HS-27A (cell line): ENCODE measurements around the gene IDI2.
"Not testable (repeated sequence)": the region's sequence is repeated elsewhere in the genome, so short reads cannot be mapped to it uniquely, and the experiment has no call there.

Source experiments
- DNase-seq: peaks from one replicate; pipeline ENCODE4 v3.0.0-alpha.2; 2012; ENCODE audit warnings: low read depth, missing footprints

The IDI2 gene

GRCh38 chr10:1025683-1026082 is at the start of gene IDI2:
IDI2 (minus strand) TSS chr10:1025859; CDS start chr10:1024723, 1,136 bp downstream.
- DNase-seq = no peak

DNA sequence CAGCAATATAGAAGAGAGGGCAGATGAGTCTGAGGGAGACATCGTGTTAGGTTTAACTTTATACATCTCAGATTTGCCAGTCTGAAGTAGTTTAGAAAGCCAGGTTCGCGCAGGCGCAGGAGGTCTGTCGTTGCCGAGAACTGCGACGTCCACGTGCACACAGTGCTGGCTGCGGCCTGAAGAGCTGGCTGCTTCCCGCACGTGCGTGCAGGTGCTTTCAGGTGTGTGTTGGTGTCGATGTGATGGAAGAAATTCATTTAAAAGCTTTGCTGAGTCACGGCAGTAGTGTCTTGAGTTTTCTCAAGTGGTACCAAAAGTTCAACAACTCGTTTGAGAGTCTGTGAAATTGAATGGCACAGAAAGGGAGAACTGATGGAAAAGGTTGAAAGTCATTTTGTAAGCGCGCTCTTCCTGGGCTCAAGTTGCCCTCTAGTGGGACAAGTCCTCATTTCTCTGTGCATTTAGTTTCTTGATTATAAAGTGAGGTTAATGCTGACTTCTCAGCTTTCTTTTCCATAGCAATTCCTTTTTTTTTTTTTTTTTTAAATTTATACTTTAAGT is 49.2 kb upstream of the IDI2 start:
- DNase-seq = no peak

DNA sequence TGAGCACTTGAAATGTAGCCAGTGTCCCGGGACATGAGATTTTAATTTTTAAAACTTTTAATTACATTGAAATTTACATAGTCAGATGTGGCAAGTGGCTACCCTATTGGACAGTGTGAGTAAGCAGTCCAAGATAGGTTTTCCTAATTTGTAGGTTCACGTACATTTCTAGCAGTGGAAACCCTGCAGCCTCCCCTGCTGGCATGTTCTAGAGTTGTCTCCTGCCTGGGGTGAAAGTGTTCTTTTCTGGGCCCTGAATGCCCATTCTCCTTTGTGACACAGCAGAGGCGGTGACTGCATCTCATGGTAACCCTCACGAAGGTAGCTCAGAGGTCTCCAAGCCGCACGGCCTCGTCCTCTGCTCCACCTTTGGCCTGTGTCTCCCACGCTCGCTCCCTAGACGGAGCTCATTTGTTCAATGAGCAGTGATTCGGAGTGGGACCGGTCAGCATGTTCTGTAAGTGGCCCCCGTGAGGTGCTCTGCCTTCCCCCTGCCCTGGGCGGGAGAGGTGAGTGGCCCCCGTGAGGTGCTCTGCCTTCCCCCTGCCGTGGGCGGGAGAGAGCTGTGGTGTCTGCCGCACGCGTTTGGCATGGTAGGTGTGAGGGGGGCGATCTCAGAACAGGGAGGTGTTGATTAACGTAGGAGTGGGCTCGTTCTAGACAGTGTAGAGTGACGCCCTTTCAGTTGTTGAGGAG is 48.5 kb upstream of the IDI2 start:
- no peak for DNase-seq

- DNase-seq = no peak
These were observed 45.3 kb upstream of the IDI2 start for GRCh38 chr10:1070919-1071318.

- DNase-seq = no peak
These were observed 43.0 kb upstream of the IDI2 start for GRCh38 chr10:1068380-1069361.

DNA sequence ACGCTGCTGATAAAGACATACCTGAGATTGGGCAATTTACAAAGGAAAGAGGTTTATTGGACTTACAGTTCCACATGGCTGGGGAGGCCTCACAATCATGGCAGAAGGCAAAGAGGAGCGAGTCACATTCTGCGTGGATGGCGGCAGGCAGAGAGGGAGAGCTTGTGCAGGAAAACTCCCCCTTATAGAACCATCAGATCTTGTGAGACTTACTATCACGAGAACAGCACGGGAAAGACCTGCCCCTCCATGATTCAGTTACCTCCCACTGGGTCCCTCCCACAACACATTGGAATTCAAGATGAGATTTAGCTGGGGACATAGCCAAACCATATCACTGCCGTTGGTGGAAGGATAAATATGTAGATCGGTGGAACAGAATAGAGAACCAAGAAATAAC is 41.1 kb upstream of the IDI2 start:
- DNase-seq = not testable (repeated sequence)

DNA sequence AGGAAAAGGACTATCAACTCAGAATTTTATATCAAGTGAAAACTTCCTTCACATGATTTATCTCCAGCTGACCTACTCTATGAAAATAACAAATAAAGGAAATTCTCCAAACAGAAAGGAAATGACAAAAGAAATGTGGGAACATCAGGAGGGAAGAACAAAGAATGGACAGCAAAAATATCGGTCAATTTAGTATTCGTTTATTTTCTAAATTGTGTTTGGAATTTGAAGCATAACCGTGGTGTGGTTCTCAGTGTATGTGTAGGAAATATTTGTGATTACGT is 39.2 kb upstream of the IDI2 start:
- DNase-seq = no peak

DNA sequence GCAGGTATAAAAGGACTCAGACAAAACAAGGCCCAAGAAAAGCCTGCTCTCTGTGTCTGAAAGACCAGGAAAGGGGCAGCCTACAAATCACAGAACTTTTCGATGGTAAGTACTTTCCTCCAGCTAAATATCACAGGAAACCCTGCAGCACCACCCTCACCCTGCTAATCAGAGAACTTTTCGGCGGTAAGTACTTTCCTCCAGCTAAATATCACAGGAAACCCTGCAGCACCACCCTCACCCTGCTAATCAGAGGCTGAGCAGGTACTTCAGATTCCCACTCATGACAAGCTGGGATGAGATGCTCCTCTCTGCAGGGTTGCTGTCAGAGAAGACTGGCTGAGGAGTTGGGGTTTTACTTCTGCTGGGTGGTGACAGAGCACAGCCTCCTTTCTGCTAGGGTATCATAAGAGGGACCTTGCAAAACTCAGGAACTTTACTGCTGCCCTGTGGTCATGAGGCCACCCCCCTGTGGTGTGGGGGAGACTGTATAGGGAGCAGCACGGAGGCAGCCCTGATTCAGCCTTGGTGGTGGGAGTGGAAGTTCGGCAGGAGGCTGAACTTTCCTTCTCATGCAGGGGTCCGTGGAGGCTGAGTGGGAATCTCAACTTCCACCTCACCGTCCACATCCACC is 37.7 kb upstream of the IDI2 start:
- no peak for DNase-seq

DNA sequence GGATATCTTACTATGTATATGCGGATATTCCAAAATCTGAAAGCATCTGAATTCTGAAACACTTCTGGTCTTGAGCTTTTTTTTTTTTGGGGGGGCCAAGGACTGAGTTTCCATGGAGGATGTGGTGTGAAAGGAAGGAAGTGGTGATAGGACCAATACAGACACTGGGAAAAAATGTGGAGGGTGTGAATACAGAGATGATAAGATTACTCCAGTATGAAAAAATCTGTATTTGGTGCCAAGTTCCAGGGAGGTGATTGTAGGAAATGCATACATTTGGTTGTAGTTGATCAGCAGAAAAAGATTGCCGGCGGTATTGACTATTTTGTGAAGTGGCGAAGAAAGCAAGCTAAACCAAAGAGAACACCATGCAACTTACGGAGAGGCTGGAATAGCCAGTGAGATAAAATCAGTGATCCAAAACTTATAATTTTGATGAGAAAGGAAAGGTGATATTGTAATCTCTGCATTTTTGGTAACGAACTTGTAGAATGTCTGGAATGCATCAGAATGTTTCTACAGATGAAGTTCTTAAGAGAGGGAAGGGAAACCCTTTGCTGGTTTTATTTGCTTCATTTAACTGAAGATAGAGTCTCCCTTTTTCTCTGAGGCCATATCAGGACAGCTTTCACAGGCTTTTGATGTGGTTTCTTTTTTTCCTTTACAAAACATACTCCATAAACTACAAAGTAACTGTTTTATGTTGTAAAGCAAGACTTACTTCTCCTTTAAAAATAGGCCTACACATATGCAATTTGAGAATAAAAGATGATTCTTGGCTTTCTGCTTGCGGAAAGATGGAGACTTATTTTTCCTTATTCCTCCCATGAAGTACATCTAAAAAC is 36.5 kb upstream of the IDI2 start:
- peak; percentile 62 for DNase-seq

DNA sequence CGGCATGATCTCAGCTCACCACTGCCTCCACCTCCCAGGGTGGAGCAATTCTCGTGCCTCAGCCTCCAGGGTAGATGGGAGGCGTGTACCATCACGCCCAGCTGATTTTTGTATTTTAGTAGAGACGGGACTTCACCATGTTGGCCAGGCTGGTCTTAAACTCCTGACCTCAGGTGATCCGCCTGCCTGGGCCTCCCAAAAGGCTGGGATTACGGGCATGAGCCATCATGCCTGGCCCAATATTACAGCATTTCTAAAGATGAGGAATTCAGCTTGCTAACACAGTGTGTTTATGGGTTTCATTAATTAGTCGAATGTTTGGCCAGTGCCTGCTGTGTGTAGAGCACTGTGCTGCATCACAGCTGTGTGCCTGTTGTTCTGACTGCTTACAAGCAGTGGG is 34.2 kb upstream of the IDI2 start:
- DNase-seq = no peak

DNA sequence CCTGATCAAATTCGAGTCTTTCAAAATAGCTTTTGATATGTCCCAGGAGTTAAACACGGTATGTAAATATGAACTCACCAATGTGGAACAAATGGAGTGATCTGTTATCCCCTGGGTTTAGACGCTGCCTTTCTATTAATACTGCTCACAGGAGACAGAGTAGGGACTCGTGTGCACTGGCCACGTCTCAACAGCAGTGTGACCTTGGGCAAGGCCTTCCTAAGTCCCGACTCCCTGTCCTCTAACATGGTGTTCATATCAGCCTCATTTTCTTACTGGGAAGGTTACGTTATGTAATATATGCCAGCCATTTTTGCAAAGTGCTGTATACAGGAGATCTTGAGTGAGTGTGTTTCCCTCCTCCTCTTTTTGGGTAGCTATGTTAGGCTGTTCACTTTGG is 32.4 kb upstream of the IDI2 start:
- DNase-seq = no peak

DNA sequence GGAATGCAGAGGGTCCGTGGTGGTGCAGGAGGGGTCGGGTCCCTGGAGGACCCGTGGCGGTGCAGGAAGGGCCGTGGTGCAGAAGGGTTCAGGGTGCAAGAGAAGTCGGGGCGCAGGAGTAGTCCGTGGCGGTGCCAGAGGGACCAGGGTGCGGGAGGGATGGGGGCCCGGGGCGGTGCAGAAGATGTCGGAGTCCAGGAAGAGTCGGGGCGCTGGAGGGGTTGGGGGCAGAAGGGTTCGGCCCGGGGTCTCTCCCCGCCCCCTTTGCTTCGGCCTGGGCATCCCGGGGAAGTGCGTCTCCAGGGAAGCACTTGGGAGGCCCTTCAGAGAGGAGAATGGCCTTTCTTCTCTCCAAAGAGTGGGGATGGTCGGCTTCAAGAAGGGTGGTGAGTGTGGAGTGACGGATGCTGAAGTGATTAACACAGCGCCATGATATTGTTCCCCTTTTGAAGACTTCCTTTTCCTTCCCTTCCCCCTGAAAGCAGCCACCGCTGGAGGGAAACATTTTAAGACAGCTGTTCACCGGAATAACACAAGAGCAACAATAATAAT is 31.5 kb upstream of the IDI2 start:
- no peak for DNase-seq

- peak; percentile 38 for DNase-seq
These were observed 30.9 kb upstream of the IDI2 start, which contains the start of gene WDR37 for GRCh38 chr10:1056326-1057105. WDR37 (plus strand) TSS chr10:1056385; CDS start chr10:1072156, 15,771 bp downstream.

DNA sequence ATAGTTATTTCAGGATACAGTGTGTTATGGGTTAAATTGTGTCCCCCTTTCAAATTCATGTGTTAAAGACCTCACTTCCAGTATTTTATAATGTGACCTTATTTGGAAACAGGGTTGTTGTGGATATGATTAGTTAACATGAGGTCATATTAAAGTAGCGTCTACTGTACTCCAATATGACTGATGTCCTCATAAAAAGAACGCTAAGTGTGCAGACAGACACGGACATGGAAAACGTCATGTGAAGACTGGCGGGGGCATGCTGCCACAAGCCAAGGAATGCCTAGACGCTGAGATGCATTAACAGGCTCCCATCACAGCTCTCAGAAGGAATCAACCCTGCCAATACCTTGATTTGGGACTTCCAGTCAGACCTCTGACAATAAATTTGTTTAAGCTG is 29.0 kb upstream of the IDI2 start:
- DNase-seq = no peak

GRCh38 chr10:1050554-1050953 is 24.9 kb upstream of the IDI2 start:
- DNase-seq = no peak

DNA sequence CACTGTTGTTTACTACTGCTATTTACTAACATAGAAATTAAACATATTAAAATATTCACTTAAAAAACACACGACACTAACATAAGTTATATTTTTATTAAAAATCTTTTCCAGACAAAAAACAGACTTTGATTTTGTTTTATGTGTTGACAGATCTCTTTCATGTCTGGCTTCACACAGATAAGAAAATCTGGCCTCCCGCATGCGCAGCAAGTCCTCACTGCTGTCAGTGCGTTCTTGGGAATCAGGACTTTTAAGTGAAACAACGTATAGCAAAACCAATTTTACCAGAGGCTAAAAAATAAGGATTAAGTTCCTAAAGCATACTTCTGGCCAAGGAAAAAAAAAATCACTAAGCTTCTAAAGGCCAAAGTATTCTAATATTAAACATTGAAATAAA is 24.5 kb upstream of the IDI2 start:
- DNase-seq = no peak

GRCh38 chr10:1049425-1049958 is 23.8 kb upstream of the IDI2 start:
- no peak for DNase-seq

DNA sequence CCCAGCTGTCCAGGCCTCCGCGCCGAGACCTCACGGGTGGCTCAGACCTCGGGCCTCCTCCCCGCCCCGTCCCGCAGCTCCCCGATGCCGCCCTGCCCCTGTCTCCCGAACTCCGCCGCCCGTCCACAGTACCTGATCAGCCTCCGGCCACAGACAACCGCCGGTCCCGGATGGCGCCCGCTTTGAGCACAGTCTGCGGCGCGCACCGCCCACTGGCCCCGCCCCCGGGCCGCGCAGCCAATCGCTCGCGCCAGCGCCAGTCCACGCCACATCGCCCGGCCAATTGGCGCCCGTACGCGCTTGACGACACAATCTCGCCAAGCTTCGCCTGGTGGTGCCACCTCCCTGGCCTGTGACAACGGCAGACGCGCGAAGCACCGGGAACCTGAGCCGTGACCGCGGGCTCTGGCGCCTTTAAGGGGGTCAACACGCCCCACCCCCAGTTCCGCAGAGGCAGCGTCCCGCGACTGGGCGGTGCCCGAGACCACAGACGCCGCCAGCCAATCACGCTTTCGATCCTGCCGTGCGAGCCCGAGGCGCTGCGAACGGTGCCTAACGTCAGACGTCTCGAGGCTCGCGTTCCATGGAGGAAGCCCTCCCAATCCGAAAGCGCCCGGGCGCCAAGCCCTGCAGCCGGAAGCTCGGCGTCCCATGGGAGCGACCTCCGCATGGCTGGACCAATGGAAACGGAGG is 23.2 kb upstream of the IDI2 start, which contains the start of gene IDI1:
Gene IDI1, minus strand, starts transcription at position 388 of the 693 bp plus-strand sequence. Its CDS starts 116 bp downstream, at position 272.
- DNase-seq = peak; percentile 81

DNA sequence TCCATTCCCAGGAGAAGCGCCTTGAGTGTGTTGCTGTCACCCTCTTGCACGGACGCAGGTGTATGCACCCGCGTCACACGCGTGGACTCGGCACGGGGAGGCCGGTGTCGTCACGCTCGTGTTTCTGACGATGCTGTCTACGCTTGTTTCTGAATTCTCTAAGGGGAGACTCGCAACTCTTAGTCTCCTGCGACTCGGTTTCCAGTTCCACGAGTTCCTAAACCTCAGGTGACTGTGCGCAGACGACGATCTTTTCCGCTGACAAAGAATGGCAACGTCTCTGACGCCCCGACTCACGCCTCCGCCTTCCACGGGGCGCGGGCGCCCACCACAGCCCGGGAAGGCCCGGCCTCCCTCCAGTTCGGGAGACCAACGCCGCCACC is 22.7 kb upstream of the IDI2 start:
- DNase-seq = no peak
